SJCRH30 (cell line): ENCODE measurements around the gene CUL7. TPM values are rescaled to one million over a fixed set of nuclear protein-coding genes. Genes with fewer than 3 reads are reported as not detected.
"Not testable (repeated sequence)": the region's sequence is repeated elsewhere in the genome, so short reads cannot be mapped to it uniquely, and the experiment has no call there.

Experiments
- DNase-seq, 2 experiments: peaks; one replicate each; pipeline ENCODE4 v3.0.0-alpha.2; 2015 to 2020
- H3K27ac ChIP-seq: fragments of 250-450 bp; sonication (Bioruptor Pico); 2 replicates; pipeline ENCODE4 v1.5.1; 2020; ENCODE audit warnings: mild to moderate bottlenecking, moderate library complexity
- H3K27me3 ChIP-seq: fragments of 250-450 bp; sonication (Bioruptor Pico); 2 replicates; pipeline ENCODE4 v1.5.1; 2020; ENCODE audit warnings: mild to moderate bottlenecking, moderate library complexity
- H3K36me3 ChIP-seq: fragments of 250-450 bp; sonication (Bioruptor Pico); 2 replicates; pipeline ENCODE4 v1.5.1; 2020; ENCODE audit warnings: mild to moderate bottlenecking, moderate library complexity
- H3K4me1 ChIP-seq: fragments of 250-450 bp; sonication (Bioruptor Pico); 2 replicates; pipeline ENCODE4 v1.5.1; 2020; ENCODE audit warnings: mild to moderate bottlenecking, moderate library complexity
- H3K4me3 ChIP-seq: fragments of 250-450 bp; sonication (Bioruptor Pico); 2 replicates; pipeline ENCODE4 v1.5.1; 2020; ENCODE audit warnings: mild to moderate bottlenecking, moderate library complexity
- H3K9me3 ChIP-seq: fragments of 250-450 bp; sonication (Bioruptor Pico); replicated peaks from 2 replicates; pipeline ENCODE4 v1.5.1; 2020; ENCODE audit warnings: mild to moderate bottlenecking, moderate library complexity
- total RNA-seq: library from RNA; depleted of rRNA; stranded (reverse); fragments of >200 nt; shearing (Covaris generic); gene quantifications from 2 replicates; pipeline ENCODE4 v1.2.3, GENCODE V29; 2014; rRNA removed

CUL7 gene
- total RNA-seq, 1 experiment from 2014 or later: 15.2 TPM

GRCh38 chr6:42998205-42998604, 55.4 kb downstream of the CUL7 start:
- not testable (repeated sequence) for H3K27me3 ChIP-seq, H3K4me3 ChIP-seq, H3K4me1 ChIP-seq, DNase-seq, H3K9me3 ChIP-seq, H3K36me3 ChIP-seq, H3K27ac ChIP-seq

DNA sequence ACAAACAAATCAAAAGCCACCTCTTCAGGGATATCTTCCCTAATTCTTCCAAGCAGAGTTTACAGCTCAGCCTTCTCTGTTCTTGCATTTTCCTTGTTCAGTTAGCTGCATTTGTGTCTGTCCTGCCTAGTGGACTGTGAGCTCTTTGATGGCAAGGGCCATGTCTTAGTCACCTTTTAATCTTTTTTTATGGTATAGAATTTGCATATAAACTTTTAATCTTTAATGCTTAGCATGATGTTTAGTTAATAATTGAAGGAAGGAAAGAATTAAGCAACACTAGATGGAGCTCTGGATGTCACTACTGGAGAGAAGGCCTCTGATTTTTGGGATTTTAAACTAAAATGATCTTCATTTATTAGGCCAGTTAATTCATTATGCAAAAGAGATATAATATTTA, 57.1 kb downstream of the CUL7 start:
- no peak overlapping the region for H3K27ac ChIP-seq

DNA sequence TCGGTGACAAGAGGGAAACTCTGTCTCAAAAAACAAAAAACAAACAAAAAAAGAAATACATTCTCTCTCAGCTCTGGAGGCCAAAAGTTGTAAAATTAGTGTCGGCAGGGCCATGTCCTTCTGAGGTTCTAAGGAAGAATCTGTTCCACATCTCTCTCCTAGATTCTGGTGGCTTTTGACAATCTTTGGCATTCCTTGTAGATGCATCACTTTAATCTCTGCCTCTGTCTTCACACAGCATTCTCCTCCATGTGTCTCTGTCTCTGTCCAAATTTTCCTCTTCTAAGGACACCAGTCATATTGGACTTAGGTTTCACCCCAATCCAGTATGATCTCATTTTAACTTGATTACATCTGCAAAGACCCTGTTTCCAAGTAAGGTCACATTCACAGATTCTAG, 60.2 kb downstream of the CUL7 start:
- Histone ChIP-seq H3K36me3 (peaks cover 8% of the 10 kb centered on the region), H3K27me3 (no peaks in the 10 kb centered on the region), H3K4me1 (0 out of 2 replicates have a peak, but pooled peaks cover 4% of the 10 kb centered on the region), H3K27ac (no peak overlapping the region), H3K4me3 (no peak overlapping the region), H3K9me3 (no peaks in the 10 kb centered on the region)
- DNase-seq: no peak

More for the DNA sequence above, 57.1 kb downstream of the CUL7 start:
- H3K4me1 ChIP-seq: no peaks in the 10 kb centered on the region
- H3K9me3 ChIP-seq: no peaks in the 10 kb centered on the region
- no peak overlapping the region for H3K4me3 ChIP-seq
- no peak for DNase-seq
- H3K27me3 ChIP-seq: no peaks in the 10 kb centered on the region
- peaks cover 2% of the 10 kb centered on the region; the same call in 1 of the 2 replicates for H3K36me3 ChIP-seq

- H3K9me3 ChIP-seq: no peaks in the 10 kb centered on the region
- H3K4me1 ChIP-seq: peaks cover 4% of the 10 kb centered on the region; the same call in 1 of the 2 replicates
- no peak for DNase-seq
- H3K27ac ChIP-seq: no peak overlapping the region
- no peaks in the 10 kb centered on the region for H3K27me3 ChIP-seq
- no peak overlapping the region for H3K4me3 ChIP-seq
- peaks cover 8% of the 10 kb centered on the region for H3K36me3 ChIP-seq
Observed at GRCh38 chr6:42989923-42990322, 63.7 kb downstream of the CUL7 start.

DNA sequence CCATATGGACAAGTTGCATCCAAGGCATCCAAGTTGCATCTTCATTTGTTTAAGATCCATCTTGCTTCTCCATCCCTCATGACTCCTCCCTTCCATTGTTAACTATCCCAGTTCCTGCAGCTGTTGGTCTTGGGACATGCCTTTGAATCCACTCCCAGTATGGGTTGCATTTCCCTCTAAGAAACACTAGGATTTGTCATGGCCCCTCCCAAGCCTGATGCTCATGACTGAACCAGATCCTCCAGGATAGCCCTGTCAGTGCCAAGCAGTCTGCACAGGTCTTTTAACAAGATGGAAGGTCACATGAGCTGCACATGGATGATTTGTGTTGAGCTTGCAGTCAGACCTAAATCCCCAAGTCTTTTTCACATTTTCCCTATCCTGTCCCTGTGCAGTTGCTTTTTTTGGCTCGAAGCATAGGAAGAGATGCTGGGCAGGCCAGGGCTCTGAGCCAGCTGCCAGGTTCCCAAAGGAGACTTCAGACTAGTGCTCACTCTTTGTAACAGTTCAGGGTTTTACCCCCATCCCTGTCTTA, 65.1 kb downstream of the CUL7 start:
- peaks cover 8% of the 10 kb centered on the region for H3K36me3 ChIP-seq
- H3K27me3 ChIP-seq: no peaks in the 10 kb centered on the region
- H3K4me1 ChIP-seq: peaks cover 4% of the 10 kb centered on the region; the same call in 1 of the 2 replicates
- DNase-seq: peak; percentile 43 to 59
- no peak overlapping the region for H3K4me3 ChIP-seq
- H3K27ac ChIP-seq: no peak overlapping the region
- H3K9me3 ChIP-seq: no peaks in the 10 kb centered on the region

Other genes with a start within 250 kb of the CUL7 start
- gene RPL7L1, start 174.2 kb downstream of the CUL7 start, total RNA-seq: 140 and 147 TPM in 2 replicates
- gene PTCRA, start 137.8 kb downstream of the CUL7 start, total RNA-seq: not detected in 2 replicates
- gene CNPY3, start 124.4 kb downstream of the CUL7 start, total RNA-seq: 40.9 and 45.3 TPM in 2 replicates
- gene GNMT, start 93.1 kb downstream of the CUL7 start, total RNA-seq: 0.15 TPM in 1 of 2 replicates, not detected in the other
- 11.4 and 11.5 TPM in 2 replicates for gene PEX6, start 74.7 kb downstream of the CUL7 start, total RNA-seq
- gene PPP2R5D, start 69.3 kb downstream of the CUL7 start, total RNA-seq: 70.2 and 71.9 TPM in 2 replicates
- gene MEA1, start 39.9 kb downstream of the CUL7 start, total RNA-seq: 67.6 and 81.1 TPM in 2 replicates
- 115 and 123 TPM in 2 replicates for gene KLHDC3, start 39.6 kb downstream of the CUL7 start, total RNA-seq
- gene RRP36, start 32.2 kb downstream of the CUL7 start, total RNA-seq: 95.4 and 95.8 TPM in 2 replicates
- 25.8 and 26.2 TPM in 2 replicates for gene MRPL2, start 5.6 kb upstream of the CUL7 start, total RNA-seq
- gene KLC4, start 5.8 kb upstream of the CUL7 start, total RNA-seq: 10.5 and 13.2 TPM in 2 replicates
- gene PTK7, start 22.5 kb upstream of the CUL7 start, total RNA-seq: 84.2 and 88.3 TPM in 2 replicates
- gene SRF, start 117.4 kb upstream of the CUL7 start, total RNA-seq: 23.5 and 25.8 TPM in 2 replicates
- 14.1 and 14.5 TPM in 2 replicates for gene CUL9, start 128.3 kb upstream of the CUL7 start, total RNA-seq
- gene DNPH1, start 175.6 kb upstream of the CUL7 start, total RNA-seq: 23.8 and 31.4 TPM in 2 replicates
- gene TTBK1, start 189.6 kb upstream of the CUL7 start, total RNA-seq: not detected in 2 replicates
- not detected in 2 replicates for gene SLC22A7, start 244.4 kb upstream of the CUL7 start, total RNA-seq